Measurements from ENCODE around the gene C2orf81. TPM values are rescaled to one million over a fixed set of nuclear protein-coding genes. Genes with fewer than 3 reads are reported as not detected.

Gene C2orf81
- total RNA-seq, 1 donor from 2014 or later = 0.38 TPM

GRCh38 chr2:74364533-74365505 lies 56.6 kb downstream of the C2orf81 start:
- no peak for DNase-seq (ENCODE audit: low spot score)
- ATAC-seq = peak; percentile 66

Other genes starting within 250 kb of the C2orf81 start
- 28.4 TPM for gene MOB1A, start 242.7 kb downstream of the C2orf81 start, total RNA-seq
- 1.7 TPM for gene MTHFD2, start 223.0 kb downstream of the C2orf81 start, total RNA-seq
- gene SLC4A5, start 78.2 kb downstream of the C2orf81 start, total RNA-seq = 1.2 TPM
- 41.3 TPM for gene DCTN1, start 41.3 kb downstream of the C2orf81 start, total RNA-seq
- 1.5 TPM for gene WDR54, start 111 bp upstream of the C2orf81 start, total RNA-seq
- 114 TPM for gene RTKN, start 20.3 kb upstream of the C2orf81 start, total RNA-seq
- 16.5 TPM for gene INO80B, start 33.5 kb upstream of the C2orf81 start, total RNA-seq
- gene WBP1, start 36.8 kb upstream of the C2orf81 start, total RNA-seq = 38.8 TPM
- gene MOGS, start 43.8 kb upstream of the C2orf81 start, total RNA-seq = 53.3 TPM
- 48.9 TPM for gene MRPL53, start 51.1 kb upstream of the C2orf81 start, total RNA-seq
- gene CCDC142, start 61.4 kb upstream of the C2orf81 start, total RNA-seq = 14.0 TPM
- gene TTC31, start 61.5 kb upstream of the C2orf81 start, total RNA-seq = 39.8 TPM
- gene LBX2, start 78.0 kb upstream of the C2orf81 start, total RNA-seq = 7.7 TPM
- 10.4 TPM for gene PCGF1, start 86.1 kb upstream of the C2orf81 start, total RNA-seq
- 0.08 TPM for gene TLX2, start 92.8 kb upstream of the C2orf81 start, total RNA-seq
- gene DQX1, start 104.6 kb upstream of the C2orf81 start, total RNA-seq = 0.23 TPM
- 74.1 TPM for gene AUP1, start 108.1 kb upstream of the C2orf81 start, total RNA-seq
- gene HTRA2, start 108.3 kb upstream of the C2orf81 start, total RNA-seq = 11.7 TPM
- 0.86 TPM for gene LOXL3, start 132.3 kb upstream of the C2orf81 start, total RNA-seq
- gene DOK1, start 133.1 kb upstream of the C2orf81 start, total RNA-seq = 2.8 TPM
- gene M1AP, start 226.7 kb upstream of the C2orf81 start, total RNA-seq = not detected
- 2.6 TPM for gene SEMA4F, start 232.6 kb upstream of the C2orf81 start, total RNA-seq

Data from left lobe of liver (tissue), 2 donors.